Liver (tissue), 9 donors: ENCODE measurements around the gene NT5DC1. TPM values are rescaled to one million over a fixed set of nuclear protein-coding genes. Genes with fewer than 3 reads are reported as not detected.

Experiments
- DNase-seq: peaks from one replicate; pipeline ENCODE4 v3.0.0-alpha.2; 2017; ENCODE audit warnings: low spot score
- H3K27ac ChIP-seq, 2 donors: one replicate each; pipeline ENCODE4 v1.7.0; 2013; ENCODE audit warnings: inconsistent platforms in 2 of 2, low read length in 2 of 2, control low read depth in 1 of 2, low read depth in 1 of 2, mild to moderate bottlenecking in 1 of 2
- H3K27me3 ChIP-seq, 4 donors: one replicate each; pipeline versions ENCODE4 v1.6.1 to v1.7.0; 2013; ENCODE audit warnings: low read length in 3 of 4, inconsistent platforms in 1 of 4, mild to moderate bottlenecking in 1 of 4, moderate library complexity in 1 of 4; ENCODE audit not compliant: control insufficient read depth in 4 of 4, insufficient read depth in 4 of 4
- H3K36me3 ChIP-seq, 4 donors: one replicate each; pipeline versions ENCODE4 v1.6.1 to v1.7.0; 2013; ENCODE audit warnings: low read length in 3 of 4, mild to moderate bottlenecking in 3 of 4, low read depth in 1 of 4, moderate library complexity in 1 of 4; ENCODE audit not compliant: control insufficient read depth in 4 of 4, insufficient read depth in 3 of 4
- H3K4me1 ChIP-seq, 4 donors: one replicate each; pipeline versions ENCODE4 v1.6.1 to v1.7.0; 2013; ENCODE audit warnings: low read length in 3 of 4, mild to moderate bottlenecking in 3 of 4, moderate library complexity in 1 of 4; ENCODE audit not compliant: control insufficient read depth in 4 of 4, insufficient read depth in 4 of 4
- H3K4me3 ChIP-seq, 3 donors: one replicate each; pipeline versions ENCODE4 v1.6.1 to v1.7.0; 2013; ENCODE audit warnings: low read length in 3 of 3, control low read depth in 1 of 3, low read depth in 1 of 3, mild to moderate bottlenecking in 1 of 3
- H3K9ac ChIP-seq, 2 donors: one replicate each; pipeline ENCODE4 v1.7.0; 2013; ENCODE audit warnings: low read length in 2 of 2, mild to moderate bottlenecking in 2 of 2, moderate library complexity in 2 of 2, control low read depth in 1 of 2, low read depth in 1 of 2
- H3K9me3 ChIP-seq, 4 donors: one replicate each; pipeline versions ENCODE4 v1.6.1 to v1.7.0; 2013; ENCODE audit warnings: low read length in 3 of 4; ENCODE audit not compliant: control insufficient read depth in 4 of 4
- ATF3 ChIP-seq: IDR thresholded peaks from 2 replicates; pipeline ENCODE4 v1.6.1; 2016; ENCODE audit warnings: antibody characterized with exemption
- CTCF ChIP-seq: fragments of 150-350 bp; IDR thresholded peaks from 2 replicates; pipeline ENCODE4 v1.5.1; 2017; ENCODE audit warnings: improper control_type of control experiment, low read depth, low read length; ENCODE audit not compliant: missing input control
- EGR1 ChIP-seq, 2 donors: IDR thresholded peaks; 2 replicates each; pipeline ENCODE4 v1.6.1; 2016 to 2018; ENCODE audit warnings: antibody characterized with exemption in 2 of 2, low read depth in 2 of 2
- FOXA1 ChIP-seq: IDR thresholded peaks from 2 replicates; pipeline ENCODE4 v1.6.1; 2016; ENCODE audit warnings: antibody characterized with exemption
- GABPA ChIP-seq, 2 donors: IDR thresholded peaks in 1 of 2; conservative IDR thresholded peaks in 1 of 2; 2 replicates each; pipeline ENCODE4 v1.6.1; 2016; ENCODE audit warnings: antibody characterized with exemption in 2 of 2, mild to moderate bottlenecking in 1 of 2, moderate library complexity in 1 of 2
- HNF4A ChIP-seq, 2 donors: conservative IDR thresholded peaks; 2 replicates each; pipeline ENCODE4 v1.6.1; 2016; ENCODE audit warnings: antibody characterized with exemption in 2 of 2, mild to moderate bottlenecking in 2 of 2
- HNF4G ChIP-seq: IDR thresholded peaks from 2 replicates; pipeline ENCODE4 v1.6.1; 2016; ENCODE audit warnings: antibody characterized with exemption
- JUND ChIP-seq, 2 donors: IDR thresholded peaks; 2 replicates each; pipeline ENCODE4 v1.6.1; 2016; ENCODE audit warnings: antibody characterized with exemption in 2 of 2
- MAX ChIP-seq: IDR thresholded peaks from 2 replicates; pipeline ENCODE4 v1.6.1; 2016; ENCODE audit warnings: antibody characterized with exemption
- NR2F2 ChIP-seq: IDR thresholded peaks from 2 replicates; pipeline ENCODE4 v1.6.1; 2016; ENCODE audit warnings: antibody characterized with exemption
- RAD21 ChIP-seq, 2 donors: IDR thresholded peaks; 2 replicates each; pipeline ENCODE4 v1.6.1; 2016; ENCODE audit warnings: antibody characterized with exemption in 2 of 2, mild to moderate bottlenecking in 2 of 2
- REST ChIP-seq: IDR thresholded peaks from 2 replicates; pipeline ENCODE4 v1.6.1; 2016; ENCODE audit warnings: antibody characterized with exemption, mild to moderate bottlenecking
- RXRA ChIP-seq, 2 donors: IDR thresholded peaks; 2 replicates each; pipeline ENCODE4 v1.6.1; 2017 to 2018; ENCODE audit warnings: antibody characterized with exemption in 2 of 2, mild to moderate bottlenecking in 1 of 2
- SP1 ChIP-seq: IDR thresholded peaks from 2 replicates; pipeline ENCODE4 v1.6.1; 2018; ENCODE audit warnings: antibody characterized with exemption, mild to moderate bottlenecking
- TAF1 ChIP-seq: conservative IDR thresholded peaks from 2 replicates; pipeline ENCODE4 v1.6.1; 2016; ENCODE audit warnings: antibody characterized with exemption, mild to moderate bottlenecking
- YY1 ChIP-seq: IDR thresholded peaks from 2 replicates; pipeline ENCODE4 v1.6.1; 2016; ENCODE audit warnings: antibody characterized with exemption, mild to moderate bottlenecking
- ZBTB33 ChIP-seq: IDR thresholded peaks from 2 replicates; pipeline ENCODE4 v1.6.1; 2016; ENCODE audit warnings: antibody characterized with exemption
- WGBS: extraction: QIAGEN DNeasy Blood & Tissue Kit; methylation state at CpG from one replicate; pipeline ENCODE4 v1.1.7; 2013; 5-methylcytosine and 5-hydroxymethylcytosine counted together
- polyA plus RNA-seq, 2 donors: library from polyadenylated mRNA; stranded (reverse) in 1 of 2; unstranded in 1 of 2; fragments of 200-250 nt in 1 of 2; fragments of >200 nt in 1 of 2; fragmentation: Nextera tagmentation in 1 of 2; extraction: Ambion mirVana in 1 of 2; gene quantifications; one replicate each; pipeline versions ENCODE4 v1.2.1 to v1.2.3, GENCODE V29; 2013 to 2015
- total RNA-seq, 2 donors: library from RNA; depleted of rRNA; stranded (reverse); fragments of >200 nt; gene quantifications; one replicate each; pipeline ENCODE4 v1.2.3, GENCODE V29; 2014
- donor health status: healthy.
- donor health status: healthy.
- donor health status: healthy.
- donor health status: healthy.
- donor health status: healthy.

The NT5DC1 gene
- total and polyA plus RNA-seq, 4 donors, result 10.4 to 31.4 (median 23.3) TPM

GRCh38 chr6:116290799-116291198, 190.1 kb downstream of the NT5DC1 start:
- Histone ChIP-seq H3K9ac (no peak overlapping the region), H3K27me3 (no peaks in the 10 kb centered on the region), H3K4me3 (no peak overlapping the region), H3K27ac (no peak overlapping the region), H3K4me1 (no peaks in the 10 kb centered on the region), H3K36me3 (no peaks in the 10 kb centered on the region), H3K9me3 (no peaks in the 10 kb centered on the region)
- TF ChIP-seq HNF4G (no peak), NR2F2 (no peak), YY1 (no peak), GABPA (IDR thresholded peaks at IDR 0.05 in 1 of 2, conservative IDR thresholded peaks at IDR 0.05 in 1 of 2) (no peak), SP1 (no peak), CTCF (no peak), FOXA1 (no peak), ATF3 (no peak), HNF4A (conservative IDR thresholded peaks at IDR 0.05) (no peak), TAF1 (no peak), RAD21 (IDR thresholded peaks at IDR 0.05) (no peak), REST (no peak), RXRA (IDR thresholded peaks at IDR 0.05) (no peak), JUND (IDR thresholded peaks at IDR 0.05) (no peak), ZBTB33 (no peak), MAX (no peak), EGR1 (IDR thresholded peaks at IDR 0.05; ENCODE audit: low read depth in 2 of 2) (no peak)
- DNase-seq, result no peak
- WGBS, result 88% methylated on average over 2 of the region's 2 CpGs
